Measurements from ENCODE around the gene ELFN1.

The ELFN1 gene

DNA sequence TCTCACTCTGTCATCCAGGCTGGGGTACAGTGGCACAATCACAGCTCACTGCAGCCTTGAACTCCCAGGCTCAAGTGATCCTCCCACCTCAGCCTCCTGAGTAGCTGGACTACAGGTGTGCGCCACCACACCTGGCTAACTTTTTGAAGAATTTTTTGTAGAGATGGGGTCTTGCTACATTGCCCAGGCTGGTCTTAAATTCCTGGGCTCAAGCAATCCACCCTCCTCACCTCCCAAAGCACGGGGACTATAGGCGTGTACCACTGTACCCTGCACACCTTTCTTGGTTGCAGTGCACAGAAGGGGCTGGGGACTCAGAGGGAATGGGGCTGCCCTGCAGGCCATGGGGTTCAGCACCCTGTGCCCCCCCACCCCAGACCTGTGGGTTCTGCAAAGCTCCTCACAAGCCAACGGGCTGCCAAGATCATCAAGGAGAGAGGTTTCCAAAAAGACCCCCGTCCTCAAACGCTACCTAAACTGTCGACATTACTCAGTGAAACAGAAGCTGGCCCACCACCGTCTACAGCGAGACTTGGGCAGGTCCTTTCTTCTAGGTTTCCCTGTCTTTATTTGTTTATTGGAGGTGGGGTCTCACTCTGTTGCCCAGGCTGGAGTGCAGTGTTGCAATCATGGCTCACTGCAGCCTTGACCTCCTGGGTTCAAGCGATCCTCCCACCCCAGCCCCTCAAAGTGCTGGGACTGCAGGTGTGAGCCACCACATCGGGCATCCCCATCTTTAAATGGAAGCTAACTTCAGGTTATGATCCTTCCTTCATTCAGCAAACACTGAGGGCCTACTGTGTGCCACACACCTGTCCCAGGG lies 26.6 kb upstream of the ELFN1 start:
- DNase-seq: no peak

DNA sequence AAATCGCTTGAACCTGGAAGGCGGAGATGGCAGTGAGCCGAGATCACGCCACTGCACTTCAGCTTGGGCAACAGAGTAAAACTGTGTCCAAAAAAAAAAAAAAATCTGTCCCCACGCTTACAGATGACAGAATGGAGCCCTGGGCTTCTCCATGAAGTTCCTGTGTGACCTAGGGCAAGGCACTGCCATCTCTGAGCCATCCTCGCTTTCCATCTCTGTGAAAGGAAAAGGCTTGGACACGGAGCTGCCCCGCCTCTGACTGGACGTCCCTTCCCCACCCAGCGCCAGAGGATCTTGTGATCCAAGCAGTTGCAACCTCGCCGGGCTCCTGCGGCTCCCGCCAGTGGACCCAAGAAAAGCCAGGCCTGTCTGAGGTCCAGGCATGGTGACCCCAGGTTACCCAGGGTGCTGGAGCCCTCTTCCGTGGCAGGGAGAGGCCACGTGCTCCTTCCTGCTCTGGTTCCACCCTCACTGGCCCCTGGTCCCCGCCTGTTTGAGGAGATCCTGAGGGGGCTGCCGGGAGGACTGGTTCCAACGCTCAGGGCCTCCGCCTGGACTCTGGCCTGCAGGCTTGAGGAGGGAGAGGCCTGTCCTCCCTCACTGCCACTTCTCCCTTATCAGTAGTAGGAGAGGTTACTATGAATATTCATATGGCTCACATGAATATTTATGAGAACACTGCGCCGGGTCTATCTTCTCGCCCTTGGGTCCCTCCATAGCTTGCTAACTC lies 25.6 kb upstream of the ELFN1 start:
- no peak for DNase-seq

DNA sequence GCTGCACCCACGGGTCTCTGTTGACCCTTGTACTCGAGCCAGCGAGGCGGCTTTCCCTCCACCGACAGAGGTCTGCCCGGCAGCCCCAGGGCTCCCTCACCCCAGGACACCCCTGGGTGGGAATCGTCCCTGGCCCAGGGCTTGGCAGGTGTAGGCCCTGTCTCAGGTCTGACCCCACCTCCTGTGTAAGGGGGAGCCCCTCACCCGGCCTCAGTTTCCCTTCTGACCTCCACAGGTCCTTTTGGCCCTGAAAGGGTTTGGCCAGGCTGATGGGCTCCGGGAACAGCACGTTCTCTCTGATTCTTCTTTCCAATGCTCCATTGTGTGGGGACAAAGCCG lies 25.0 kb upstream of the ELFN1 start:
- DNase-seq: no peak

DNA sequence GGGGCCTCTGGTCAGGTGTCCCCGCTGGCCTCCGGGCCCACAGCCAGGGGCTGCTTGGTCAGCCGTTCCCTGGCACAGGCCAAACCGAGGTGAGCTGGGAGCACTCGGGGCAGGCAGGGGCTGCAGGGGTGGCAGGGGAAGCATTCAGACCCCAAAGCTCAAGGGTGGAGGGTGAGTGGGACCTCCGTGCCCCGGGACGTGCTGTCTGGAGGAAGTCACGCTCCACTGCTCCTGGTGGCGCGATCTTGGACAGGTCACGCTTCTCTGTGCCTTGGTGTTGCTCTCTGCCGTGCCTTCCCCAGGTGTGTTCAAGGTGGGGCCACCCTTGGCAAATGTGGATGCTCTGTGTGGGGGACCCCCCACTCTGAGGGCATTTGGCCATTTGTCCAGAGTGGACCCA lies 24.6 kb upstream of the ELFN1 start:
- DNase-seq: no peak

DNA sequence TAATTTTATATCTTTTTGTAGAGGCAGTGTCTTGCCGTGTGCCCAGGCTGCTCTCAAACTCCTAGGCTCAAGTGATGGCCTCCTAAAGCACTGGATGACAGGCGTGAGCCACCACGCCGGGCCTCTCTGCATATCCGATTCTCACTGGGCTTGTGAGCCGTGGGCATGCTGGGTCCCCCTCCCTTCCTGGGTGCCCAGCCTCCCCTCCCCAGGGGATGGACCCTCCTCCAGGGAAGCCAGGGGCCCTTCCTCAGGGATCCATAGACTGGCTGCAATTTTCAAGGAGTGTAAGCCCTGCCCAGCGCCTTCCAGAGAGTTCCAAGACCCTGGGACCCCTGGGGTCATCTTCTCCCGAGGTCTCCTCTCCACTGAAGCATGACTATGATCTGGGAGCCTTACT lies 23.7 kb upstream of the ELFN1 start:
- no peak for DNase-seq

DNA sequence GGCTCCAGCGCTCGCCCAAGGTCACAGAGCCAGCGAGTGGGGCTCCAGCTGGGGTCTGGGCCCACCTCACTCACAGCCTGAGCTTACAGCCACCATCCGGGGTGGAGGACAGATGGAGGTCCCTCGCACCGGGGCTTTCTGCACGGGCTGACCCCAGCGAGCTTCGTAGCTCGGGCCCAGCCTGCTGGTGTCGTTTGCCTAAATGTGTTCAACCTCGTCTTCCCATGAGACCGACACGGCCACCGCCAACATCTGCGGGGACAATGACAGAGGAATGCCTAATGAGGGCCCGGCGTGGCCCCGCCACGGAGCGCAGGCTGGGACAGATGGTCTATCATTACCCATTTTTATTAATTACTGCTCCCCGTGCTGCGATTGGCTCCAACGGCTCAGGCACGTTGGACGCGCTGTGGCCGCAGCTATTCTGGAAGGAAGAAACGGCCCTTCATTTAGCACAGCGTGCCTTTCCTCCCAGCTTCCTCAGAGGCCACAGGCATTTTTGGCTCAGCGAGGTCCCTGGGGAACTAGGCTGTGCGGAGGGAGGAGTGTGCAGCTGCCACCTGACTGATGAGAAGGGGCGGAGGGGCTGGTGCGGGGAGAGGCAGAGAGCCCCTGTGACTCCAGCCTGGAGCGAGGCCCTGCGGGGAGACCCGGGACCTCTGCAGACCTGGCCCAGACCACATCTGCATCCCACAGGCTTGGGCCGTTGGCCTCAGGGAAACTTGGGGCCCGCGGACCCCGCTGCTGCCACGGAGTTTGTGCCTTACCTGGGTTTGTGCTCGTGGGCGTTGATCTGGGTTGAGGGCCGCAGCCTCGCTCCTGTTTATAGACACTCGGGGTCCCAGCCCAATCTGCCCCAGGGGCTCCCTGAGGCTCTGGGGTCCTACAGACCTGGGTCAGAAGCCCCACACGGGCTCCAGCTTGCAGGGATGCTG lies 22.9 kb upstream of the ELFN1 start:
- DNase-seq: no peak

DNA sequence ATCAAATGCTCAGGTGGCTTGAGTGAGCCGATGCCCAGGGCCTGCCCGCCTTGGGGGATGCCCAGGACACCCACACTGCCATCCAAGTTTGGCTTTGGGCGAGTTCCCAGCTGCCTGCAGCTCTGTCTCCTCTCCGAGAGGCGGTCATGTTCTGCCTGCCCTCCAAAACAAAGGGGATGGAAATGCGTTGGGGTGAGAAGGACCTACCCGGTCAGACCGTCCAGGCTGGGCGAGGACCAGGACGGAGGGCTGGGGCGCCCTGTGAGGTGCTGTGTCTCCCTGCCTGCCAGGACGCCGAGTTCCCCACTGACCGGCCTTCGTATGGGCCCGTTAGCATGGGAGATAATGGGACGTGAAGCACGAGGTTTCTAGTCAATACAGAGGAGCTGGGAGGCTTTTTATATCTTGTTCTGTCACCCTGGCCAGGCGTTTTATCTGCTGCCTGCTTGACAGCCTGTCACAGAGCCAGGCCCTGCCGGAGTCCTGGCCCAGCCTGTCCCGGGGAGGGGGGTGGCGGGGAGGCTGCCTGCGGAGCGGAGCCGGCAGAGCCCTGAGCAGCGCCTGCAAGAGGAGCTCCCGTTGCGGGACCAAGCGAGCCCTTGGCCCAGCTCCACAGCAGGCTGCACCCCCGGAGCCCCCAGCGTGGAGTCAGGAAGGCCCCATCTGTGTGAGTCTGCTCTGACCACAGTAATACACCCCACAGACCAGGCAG lies 22.0 kb upstream of the ELFN1 start:
- no peak for DNase-seq

DNA sequence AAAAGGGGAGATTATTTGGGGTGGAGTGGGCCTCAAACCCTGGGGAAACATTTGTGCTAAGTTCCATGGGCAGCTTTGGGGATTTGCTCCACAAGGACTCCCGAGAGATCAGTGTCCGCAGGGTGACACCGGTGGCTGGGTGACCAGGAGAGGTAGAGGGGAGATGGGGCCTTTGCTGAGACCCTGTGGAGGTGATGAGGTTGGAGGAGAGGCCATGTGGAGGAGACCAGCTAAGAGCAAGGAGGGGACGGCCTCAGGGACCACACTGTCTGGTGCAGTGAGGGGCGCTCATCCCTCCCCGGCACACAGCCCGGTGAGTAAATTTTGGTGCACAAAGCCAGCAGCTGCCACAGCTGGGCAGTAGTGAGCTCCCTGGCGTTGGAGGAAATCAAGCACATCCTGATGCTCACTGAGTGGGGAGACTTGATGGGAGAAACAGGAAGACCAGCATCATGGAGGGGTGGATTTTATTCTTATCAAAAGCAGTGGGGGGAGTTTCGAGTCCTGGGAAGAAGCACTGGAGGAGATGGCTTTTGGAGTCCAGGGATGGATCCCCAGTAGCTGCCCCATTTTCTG lies 20.2 kb upstream of the ELFN1 start:
- DNase-seq: no peak

DNA sequence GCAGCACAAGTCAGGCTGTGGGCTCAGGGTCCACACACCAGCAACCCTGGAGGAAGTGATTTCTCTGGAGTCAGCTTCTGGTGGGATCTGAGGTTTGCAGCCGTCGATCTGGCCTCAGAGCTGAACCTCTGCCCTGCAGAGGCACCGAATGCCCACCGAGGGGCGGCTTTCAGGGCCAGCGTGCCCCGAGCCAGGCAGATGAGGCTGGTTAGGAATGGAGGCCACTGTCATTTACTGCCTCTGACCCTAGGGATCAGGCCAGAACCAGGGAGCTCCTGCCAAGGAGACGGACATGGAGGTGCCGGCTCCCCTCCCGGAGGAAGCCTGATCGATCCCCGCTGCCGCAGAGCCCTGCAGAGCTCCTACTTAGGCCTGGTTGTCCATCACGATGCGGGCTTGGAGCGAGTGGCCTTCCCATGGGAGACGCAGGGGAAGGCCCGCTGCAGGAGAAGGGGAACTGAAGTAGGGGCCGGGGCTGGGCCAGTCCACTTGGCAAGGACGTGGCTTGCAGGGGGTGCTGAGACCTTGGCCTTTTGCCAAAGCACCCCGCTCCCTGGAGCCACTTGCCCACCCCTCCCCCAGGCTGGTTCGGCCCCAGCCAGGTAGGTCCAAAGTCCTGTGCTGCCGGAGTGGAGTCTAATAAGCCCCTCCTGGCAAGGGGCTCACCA lies 19.6 kb upstream of the ELFN1 start:
- DNase-seq: no peak

DNA sequence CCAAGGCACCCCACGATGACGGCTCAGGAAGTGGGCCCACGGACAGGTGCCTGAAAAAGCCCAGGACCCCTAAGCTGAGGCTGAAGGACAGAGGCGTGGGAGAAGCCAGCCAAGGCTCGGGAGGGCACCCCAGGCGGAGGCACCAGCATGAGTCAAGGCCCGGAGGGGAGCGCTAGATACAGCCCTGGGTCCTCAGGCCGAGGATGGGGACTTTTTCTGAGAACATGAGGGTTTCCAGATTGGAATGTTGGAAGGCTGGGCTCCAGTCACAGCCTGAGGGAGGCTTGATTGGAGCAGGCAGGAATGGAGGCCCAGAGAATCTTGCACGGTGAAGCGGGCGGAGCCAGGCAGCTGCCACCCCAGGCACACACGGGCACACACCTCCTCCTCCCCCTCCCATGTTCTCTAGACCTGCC lies 19.0 kb upstream of the ELFN1 start:
- no peak for DNase-seq

DNA sequence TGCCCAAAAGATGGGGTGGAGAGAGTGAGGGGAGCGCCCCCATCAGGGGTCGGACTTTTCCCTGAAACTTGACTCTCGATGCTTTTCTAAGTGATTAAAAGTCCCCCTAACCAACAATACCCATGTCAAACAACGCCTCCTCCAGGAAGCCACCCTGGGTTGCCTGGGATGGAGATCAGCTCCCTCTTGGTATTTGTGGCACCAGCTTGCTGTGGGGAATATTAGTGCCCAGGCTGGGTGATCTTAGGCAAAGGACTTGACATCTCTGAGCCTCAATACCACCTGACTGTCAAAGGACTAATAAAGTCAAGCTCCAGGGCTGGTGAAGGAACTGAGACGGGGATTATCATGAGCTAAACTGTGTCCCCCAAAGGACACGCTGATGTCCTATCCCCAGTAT lies 18.2 kb upstream of the ELFN1 start:
- DNase-seq: no peak

DNA sequence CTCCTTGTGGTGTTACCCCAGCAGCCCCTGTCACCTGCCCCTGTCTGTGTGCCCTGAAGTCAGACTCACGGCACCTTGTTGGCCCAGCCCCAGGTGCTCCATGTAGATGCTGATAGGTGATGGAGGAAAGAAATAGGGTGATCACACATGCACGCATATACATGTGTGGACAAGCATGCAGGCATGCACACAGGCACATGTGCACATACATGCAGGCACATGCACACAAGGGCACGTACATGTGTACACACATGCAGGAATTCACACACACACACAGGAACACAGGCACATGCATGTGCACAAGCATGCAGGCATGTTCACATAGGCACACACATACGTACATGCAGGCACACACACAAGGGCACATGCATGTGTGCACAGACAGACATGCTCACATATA lies 16.6 kb upstream of the ELFN1 start:
- DNase-seq: no peak

DNA sequence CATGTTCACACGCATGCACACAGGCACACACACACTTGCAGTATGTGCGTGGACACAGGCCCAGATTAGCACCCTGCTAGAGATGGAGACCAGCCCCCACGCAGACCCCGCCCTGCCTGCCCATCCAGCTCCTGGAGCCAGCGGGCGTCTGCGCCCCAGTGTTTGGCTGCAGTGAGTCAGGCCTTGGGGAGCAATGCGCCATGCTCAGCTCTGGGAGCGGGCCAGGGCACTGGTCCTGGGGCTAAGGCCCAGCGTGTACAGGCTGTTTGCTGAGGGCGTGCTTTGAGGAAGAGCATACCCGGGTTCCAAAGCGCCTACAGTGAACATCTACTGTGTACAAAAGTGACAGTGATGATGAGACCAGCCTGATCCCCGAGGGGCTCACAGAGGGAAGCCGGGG lies 16.0 kb upstream of the ELFN1 start:
- DNase-seq: no peak

DNA sequence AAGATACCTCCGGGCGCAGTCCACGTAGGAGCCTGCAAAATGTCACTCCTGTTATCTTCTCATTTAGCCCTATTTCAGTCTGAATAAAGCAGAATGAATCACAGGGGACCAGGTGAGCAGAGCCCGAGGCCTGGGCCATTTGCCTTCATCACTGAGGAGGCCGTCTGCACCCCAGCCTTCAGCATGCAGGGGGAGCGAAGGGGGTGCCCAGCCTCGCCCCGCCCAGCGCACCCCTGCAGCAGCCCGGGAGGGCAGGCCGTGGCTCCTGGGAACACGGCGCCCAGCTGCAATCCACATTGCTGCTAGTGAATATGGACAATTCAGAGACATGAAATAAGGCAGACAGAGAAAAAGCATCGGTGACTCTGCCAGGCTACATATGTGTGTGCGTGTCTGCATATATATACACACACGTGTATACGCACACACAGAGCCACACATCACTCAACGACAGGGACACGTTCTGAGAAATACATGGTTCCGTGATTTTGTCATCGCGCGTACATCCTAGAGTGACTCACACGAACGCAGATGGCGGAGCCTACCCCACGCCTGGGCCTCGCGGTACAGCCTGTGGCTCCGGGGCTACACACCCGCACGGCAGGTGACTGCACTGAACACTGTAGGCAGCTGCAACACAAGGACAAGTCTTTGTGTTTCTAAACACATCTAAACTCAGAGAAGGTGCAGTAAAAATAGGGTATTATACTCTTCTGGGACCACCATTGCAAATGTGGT lies 15.2 kb upstream of the ELFN1 start:
- DNase-seq: no peak

DNA sequence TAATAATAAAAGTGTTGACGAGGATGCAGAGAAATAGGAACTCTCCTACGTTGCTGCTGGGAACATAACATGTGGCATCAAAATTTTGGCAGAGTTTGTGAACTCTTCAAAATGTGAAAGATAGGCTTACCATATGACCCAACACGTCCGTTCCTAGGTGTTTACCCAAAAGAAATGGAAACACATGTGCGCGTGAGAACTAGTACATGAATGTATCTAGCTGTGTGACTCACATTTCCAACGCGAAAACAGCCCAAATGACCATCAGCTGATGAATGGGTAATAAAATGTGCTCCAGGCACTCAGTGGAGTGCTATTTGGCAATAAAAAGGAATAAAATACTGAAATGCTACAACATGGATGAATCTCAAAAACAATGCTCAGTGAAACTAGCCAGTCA lies 10.4 kb upstream of the ELFN1 start:
- DNase-seq: no peak

DNA sequence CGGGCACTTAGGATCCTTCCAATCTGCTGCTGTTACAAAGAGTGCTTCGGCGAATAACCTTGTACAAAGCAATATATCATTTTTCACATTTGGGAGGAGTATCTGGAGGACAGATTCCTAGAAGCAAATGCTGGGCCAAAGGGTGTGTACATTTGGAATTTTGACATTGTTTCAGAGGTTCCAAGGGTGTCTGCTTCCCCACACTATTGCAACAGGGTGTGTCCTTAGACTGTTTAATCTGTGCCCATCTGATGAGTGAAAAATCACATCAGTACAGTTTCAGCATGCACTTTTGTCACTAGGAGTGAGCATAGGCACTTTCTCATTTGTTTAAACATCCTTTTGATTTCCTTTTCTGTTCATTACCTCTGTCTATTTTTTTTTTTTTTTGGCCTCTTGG lies 8.6 kb upstream of the ELFN1 start:
- no peak for DNase-seq

DNA sequence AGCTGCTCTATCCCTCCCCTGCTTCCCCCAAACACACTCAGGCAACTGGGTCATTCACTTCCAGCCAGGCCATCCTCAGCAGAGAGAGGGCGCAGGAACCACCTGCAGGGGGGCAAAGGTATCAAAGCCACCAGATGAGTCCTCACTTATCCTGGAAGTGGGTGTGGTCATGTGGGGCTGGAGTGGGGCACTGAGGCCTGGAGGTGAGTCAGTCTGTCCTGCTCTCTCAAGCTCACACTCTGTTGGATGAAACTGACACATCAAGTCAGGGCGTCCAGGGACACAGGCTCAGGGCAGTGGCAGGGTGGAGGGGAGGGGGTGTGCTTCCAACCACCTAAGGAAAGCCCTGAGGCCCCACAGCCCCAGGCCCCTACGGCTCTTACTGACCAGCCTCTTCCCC lies 8.0 kb upstream of the ELFN1 start:
- DNase-seq: no peak

DNA sequence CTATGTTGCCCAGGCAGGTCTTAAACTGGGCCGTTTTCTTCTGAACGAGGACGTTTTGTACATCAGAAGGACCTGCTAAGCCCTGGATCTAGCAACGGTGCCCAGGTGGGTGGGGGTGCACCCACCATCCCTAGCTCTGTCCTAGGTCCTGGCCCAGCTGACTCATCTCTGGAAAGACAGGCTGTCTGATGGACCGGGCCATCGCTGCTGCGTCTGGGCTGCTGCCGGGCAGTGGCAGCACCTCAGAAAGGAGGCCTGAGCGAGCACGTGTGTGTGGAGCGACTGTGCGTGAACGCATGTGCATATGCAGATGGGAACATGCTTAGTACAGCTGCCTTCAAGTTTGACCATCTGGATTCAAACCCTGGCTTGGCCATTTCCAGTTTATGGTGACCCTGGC lies 7.3 kb upstream of the ELFN1 start:
- DNase-seq: no peak

DNA sequence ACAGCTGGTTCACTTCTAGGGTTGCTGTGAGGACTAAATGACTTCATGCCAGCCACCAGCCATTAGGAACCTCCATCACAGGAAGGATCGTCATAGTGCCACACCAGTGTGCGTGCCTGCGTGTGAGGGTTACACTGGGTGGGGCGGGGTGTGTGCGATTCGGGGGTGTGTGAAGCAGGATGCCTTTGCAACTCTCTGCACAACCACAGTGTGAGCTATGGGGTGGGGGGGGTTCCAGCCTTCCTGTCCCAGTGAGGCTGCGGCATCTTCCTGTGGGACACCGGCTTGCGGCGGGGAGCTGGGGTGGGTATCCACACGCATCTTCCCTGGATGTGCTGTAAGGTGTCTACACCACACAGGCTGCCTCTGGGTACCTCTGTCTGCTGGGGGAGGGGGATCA lies 6.9 kb upstream of the ELFN1 start:
- no peak for DNase-seq

DNA sequence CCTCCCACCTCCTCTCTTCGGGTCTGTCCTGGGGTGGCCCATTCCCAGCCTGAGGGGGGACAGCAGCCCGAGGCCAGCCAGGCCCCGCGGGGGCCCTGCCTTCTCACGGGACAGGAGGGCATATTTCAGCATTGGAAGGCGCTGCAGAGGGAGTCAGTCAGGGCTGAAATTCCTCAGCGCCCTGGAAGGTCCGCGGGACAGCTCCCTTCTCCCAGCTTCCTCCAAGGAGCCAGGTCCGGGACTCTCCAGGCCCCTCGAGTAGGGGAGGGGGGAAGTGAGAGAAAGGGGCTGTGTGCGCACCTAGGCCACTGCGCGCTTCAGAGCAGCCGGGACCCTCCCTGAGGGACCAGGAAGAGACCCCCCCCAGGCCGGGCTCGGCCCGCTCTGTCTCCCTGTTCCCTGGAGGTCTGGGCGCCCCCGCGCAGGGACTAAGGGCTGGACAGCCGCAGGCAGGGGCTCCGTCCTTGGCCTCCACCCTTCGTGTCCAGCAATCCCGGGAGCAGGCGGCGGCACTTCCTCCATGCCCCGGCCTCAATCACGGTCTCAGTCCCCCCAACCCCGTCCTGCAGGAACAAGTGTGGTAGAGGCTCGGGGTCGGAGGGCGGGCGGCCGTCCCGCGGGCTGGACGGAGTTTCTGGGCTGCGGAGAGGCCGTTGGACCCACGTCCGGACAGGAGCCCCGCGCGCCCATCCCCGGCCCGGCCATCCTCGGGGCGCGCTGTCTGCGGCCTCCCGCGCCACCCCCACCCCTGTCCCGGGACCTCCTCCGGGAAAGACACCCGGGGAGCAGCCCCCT lies 6.0 kb upstream of the ELFN1 start:
- no peak for DNase-seq
